ENCODE data around the gene CLDN18.

CLDN18 gene

DNA sequence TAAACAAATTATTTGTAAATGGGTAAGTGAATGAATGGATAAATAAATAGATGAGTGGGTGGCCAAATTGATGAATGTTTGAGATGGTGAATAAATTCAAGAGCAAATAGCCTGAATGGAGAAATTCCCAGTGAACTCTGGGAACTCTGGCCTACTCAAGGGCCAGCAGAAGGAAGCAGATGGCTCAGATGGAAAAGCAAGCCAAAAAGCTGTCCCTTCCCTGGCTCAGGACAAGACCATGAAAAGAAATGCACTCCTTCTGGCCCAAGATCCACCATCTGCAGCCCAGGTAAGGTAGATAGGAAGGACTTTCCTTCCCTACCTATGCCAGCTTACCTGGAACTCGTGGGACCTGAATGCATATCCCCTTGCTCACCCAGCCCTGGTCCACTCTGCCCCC lies 37.6 kb upstream of the CLDN18 start:
- no peak for TF ChIP-seq SIN3A (IDR thresholded peaks at IDR 0.05; ENCODE audit: borderline replicate concordance, insufficient read depth, low read length)
- TF ChIP-seq FOXP2 (optimal IDR thresholded peaks at IDR 0.05; ENCODE audit: borderline replicate concordance, extremely low read depth, extremely low read length, insufficient read depth): no peak
- TF ChIP-seq, protein P1, sequence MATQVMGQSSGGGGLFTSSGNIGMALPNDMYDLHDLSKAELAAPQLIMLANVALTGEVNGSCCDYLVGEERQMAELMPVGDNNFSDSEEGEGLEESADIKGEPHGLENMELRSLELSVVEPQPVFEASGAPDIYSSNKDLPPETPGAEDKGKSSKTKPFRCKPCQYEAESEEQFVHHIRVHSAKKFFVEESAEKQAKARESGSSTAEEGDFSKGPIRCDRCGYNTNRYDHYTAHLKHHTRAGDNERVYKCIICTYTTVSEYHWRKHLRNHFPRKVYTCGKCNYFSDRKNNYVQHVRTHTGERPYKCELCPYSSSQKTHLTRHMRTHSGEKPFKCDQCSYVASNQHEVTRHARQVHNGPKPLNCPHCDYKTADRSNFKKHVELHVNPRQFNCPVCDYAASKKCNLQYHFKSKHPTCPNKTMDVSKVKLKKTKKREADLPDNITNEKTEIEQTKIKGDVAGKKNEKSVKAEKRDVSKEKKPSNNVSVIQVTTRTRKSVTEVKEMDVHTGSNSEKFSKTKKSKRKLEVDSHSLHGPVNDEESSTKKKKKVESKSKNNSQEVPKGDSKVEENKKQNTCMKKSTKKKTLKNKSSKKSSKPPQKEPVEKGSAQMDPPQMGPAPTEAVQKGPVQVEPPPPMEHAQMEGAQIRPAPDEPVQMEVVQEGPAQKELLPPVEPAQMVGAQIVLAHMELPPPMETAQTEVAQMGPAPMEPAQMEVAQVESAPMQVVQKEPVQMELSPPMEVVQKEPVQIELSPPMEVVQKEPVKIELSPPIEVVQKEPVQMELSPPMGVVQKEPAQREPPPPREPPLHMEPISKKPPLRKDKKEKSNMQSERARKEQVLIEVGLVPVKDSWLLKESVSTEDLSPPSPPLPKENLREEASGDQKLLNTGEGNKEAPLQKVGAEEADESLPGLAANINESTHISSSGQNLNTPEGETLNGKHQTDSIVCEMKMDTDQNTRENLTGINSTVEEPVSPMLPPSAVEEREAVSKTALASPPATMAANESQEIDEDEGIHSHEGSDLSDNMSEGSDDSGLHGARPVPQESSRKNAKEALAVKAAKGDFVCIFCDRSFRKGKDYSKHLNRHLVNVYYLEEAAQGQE (IDR thresholded peaks at IDR 0.05; ENCODE audit: insufficient read depth in 1 of 2, low read depth in 2 of 2, low read length in 2 of 2): no peak
- no peak for TF ChIP-seq POLR2AphosphoS5 (IDR thresholded peaks at IDR 0.05; ENCODE audit: low read depth, low read length)
- no peak for TF ChIP-seq TAF1 (IDR thresholded peaks at IDR 0.05; ENCODE audit: borderline replicate concordance, insufficient read depth, low read length)

DNA sequence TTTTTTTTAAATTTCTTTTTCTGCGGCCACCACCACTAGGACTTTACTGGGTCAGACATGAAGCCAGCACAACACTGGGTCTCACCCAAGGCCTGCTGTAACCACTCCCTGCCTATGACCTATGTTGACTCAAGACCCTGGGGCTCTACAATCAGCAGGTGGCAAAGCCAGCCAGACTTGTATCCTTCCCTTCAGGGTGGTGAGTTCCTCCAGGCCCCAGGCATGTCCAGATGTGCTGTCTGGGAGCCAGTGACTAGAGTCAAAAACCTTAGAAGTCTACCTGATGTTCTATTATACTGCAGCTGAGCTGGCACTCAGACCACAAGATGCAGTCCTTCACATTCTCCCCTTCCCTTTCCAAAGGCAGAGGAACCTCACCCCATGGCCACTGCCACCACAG lies 31.6 kb upstream of the CLDN18 start:
- TF ChIP-seq POLR2AphosphoS5 (IDR thresholded peaks at IDR 0.05; ENCODE audit: low read depth, low read length) (no peak), TAF1 (IDR thresholded peaks at IDR 0.05; ENCODE audit: borderline replicate concordance, insufficient read depth, low read length) (no peak), SIN3A (IDR thresholded peaks at IDR 0.05; ENCODE audit: borderline replicate concordance, insufficient read depth, low read length) (no peak), FOXP2 (optimal IDR thresholded peaks at IDR 0.05; ENCODE audit: borderline replicate concordance, extremely low read depth, extremely low read length, insufficient read depth) (no peak)
- TF ChIP-seq, protein P1 (IDR thresholded peaks at IDR 0.05; ENCODE audit: insufficient read depth in 1 of 2, low read depth in 2 of 2, low read length in 2 of 2): no peak

DNA sequence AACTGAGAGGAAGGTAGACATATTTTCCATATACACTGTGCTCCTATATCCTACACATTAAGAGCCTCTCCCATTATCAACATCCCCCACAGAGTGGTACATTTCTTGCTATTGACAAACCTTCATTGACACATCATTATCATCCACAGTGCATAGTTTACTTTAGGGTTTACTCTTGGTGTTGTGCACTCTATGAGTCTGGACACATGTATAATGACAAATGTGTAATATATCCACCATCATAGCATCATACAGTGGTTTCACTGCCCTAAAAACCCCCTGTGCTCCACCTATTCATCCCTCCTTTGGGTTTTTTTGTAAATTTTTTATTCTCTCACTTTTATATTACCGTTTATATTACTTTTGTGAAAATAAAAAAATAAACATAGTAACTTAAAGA lies 22.2 kb upstream of the CLDN18 start:
- TF ChIP-seq FOXP2 (optimal IDR thresholded peaks at IDR 0.05; ENCODE audit: borderline replicate concordance, extremely low read depth, extremely low read length, insufficient read depth) (no peak), SIN3A (IDR thresholded peaks at IDR 0.05; ENCODE audit: borderline replicate concordance, insufficient read depth, low read length) (no peak), POLR2AphosphoS5 (IDR thresholded peaks at IDR 0.05; ENCODE audit: low read depth, low read length) (no peak), TAF1 (IDR thresholded peaks at IDR 0.05; ENCODE audit: borderline replicate concordance, insufficient read depth, low read length) (no peak)
- TF ChIP-seq, protein P1 (IDR thresholded peaks at IDR 0.05; ENCODE audit: insufficient read depth in 1 of 2, low read depth in 2 of 2, low read length in 2 of 2): no peak

DNA sequence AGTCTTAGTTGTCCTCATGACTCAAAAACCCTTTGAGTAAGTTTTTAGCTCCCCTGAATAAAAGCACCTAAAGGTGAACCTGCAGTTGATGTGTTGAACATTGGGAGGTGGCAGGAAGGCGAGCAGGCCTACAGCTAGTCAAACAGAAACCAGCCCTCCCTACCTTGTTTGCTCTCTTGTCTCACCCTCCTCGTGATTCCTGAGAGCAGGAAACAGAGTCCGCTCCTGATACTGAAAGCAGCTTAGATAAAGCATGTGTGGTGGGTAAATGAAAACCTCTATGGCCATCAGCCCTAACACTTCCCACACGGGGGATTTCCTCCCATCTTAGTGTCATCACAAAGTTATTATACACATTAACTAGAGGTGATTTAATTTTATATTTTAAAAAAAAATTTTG lies 21.8 kb upstream of the CLDN18 start:
- TF ChIP-seq TAF1 (IDR thresholded peaks at IDR 0.05; ENCODE audit: borderline replicate concordance, insufficient read depth, low read length) (no peak), POLR2AphosphoS5 (IDR thresholded peaks at IDR 0.05; ENCODE audit: low read depth, low read length) (no peak), SIN3A (IDR thresholded peaks at IDR 0.05; ENCODE audit: borderline replicate concordance, insufficient read depth, low read length) (no peak), FOXP2 (optimal IDR thresholded peaks at IDR 0.05; ENCODE audit: borderline replicate concordance, extremely low read depth, extremely low read length, insufficient read depth) (no peak)
- TF ChIP-seq, protein P1 (IDR thresholded peaks at IDR 0.05; ENCODE audit: insufficient read depth in 1 of 2, low read depth in 2 of 2, low read length in 2 of 2): no peak

DNA sequence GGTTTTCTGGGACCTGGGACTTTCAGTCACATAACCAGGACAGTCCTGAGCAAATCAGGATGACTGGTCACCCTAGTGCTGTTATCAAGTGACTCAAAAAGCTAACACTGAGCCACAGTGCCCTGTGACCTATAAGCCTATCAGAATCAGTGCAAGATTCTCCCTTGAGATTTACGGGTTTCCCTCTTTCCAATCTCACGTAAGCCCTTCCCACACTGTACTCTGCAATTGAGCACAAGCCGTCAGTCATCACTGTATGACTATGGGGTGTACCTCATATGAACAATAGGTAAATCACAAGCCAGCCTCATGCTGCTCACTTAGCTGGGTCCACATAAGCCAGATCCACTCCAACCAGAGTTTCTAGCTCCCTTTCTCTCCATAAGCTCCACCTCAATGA lies 21.0 kb upstream of the CLDN18 start:
- TF ChIP-seq TAF1 (IDR thresholded peaks at IDR 0.05; ENCODE audit: borderline replicate concordance, insufficient read depth, low read length) (no peak), SIN3A (IDR thresholded peaks at IDR 0.05; ENCODE audit: borderline replicate concordance, insufficient read depth, low read length) (no peak), POLR2AphosphoS5 (IDR thresholded peaks at IDR 0.05; ENCODE audit: low read depth, low read length) (no peak), FOXP2 (optimal IDR thresholded peaks at IDR 0.05; ENCODE audit: borderline replicate concordance, extremely low read depth, extremely low read length, insufficient read depth) (no peak)
- TF ChIP-seq, protein P1 (IDR thresholded peaks at IDR 0.05; ENCODE audit: insufficient read depth in 1 of 2, low read depth in 2 of 2, low read length in 2 of 2): no peak
